IMR-90 (cell line): Measurements from ENCODE around the gene SLC35F6.

Experiments
- MAFK ChIP-seq: IDR thresholded peaks from 2 replicates; pipeline ENCODE4 v1.6.1; 2012; ENCODE audit warnings: low read depth, low read length, improper control_type of control experiment
- MXI1 ChIP-seq: IDR thresholded peaks from 2 replicates; pipeline ENCODE4 v1.6.1; 2012; ENCODE audit warnings: low read depth, mild to moderate bottlenecking, low read length, moderate library complexity, borderline replicate concordance
- POLR2A ChIP-seq: IDR thresholded peaks from 2 replicates; pipeline ENCODE4 v1.6.1; 2012; ENCODE audit warnings: mild to moderate bottlenecking, low read depth, low read length
- SMC3 ChIP-seq: fragments of 150-350 bp; IDR thresholded peaks from 2 replicates; pipeline ENCODE4 v1.6.1; 2016; ENCODE audit warnings: low read depth, mild to moderate bottlenecking, antibody characterized with exemption, low read length, moderate library complexity
- TF ChIP-seq, protein P1 (sequence below): conservative IDR thresholded peaks from 2 replicates; pipeline ENCODE4 v1.5.1; 2012; ENCODE audit warnings: mild to moderate bottlenecking, low read depth, low read length, improper control_type of control experiment

DNA sequence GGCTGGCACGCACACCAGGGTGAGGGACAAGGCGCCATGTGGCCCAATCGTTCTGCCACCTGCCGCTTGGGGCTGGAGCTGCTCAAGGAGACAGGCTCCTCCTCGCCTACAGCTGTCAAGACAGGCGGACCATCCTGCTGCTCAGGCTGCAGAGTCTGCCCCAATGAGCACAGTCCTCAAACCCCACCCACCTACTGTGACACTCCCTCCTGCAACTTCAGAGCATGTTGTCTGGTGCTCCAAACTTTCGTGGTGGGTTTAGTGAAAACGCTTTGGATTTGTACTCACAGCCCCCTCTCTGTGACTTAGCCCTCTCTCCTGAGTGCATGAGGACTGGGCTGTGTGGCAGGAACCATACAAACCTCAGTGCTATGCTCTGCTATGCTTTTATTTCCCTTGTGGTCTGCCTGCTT is 23.2 kb upstream of the SLC35F6 start:
- TF ChIP-seq, protein P1, sequence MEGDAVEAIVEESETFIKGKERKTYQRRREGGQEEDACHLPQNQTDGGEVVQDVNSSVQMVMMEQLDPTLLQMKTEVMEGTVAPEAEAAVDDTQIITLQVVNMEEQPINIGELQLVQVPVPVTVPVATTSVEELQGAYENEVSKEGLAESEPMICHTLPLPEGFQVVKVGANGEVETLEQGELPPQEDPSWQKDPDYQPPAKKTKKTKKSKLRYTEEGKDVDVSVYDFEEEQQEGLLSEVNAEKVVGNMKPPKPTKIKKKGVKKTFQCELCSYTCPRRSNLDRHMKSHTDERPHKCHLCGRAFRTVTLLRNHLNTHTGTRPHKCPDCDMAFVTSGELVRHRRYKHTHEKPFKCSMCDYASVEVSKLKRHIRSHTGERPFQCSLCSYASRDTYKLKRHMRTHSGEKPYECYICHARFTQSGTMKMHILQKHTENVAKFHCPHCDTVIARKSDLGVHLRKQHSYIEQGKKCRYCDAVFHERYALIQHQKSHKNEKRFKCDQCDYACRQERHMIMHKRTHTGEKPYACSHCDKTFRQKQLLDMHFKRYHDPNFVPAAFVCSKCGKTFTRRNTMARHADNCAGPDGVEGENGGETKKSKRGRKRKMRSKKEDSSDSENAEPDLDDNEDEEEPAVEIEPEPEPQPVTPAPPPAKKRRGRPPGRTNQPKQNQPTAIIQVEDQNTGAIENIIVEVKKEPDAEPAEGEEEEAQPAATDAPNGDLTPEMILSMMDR: no peak
- TF ChIP-seq POLR2A (no peak), SMC3 (no peak), MAFK (no peak), MXI1 (no peak)
